ENCODE data around the gene CCDC68.

The CCDC68 gene

DNA sequence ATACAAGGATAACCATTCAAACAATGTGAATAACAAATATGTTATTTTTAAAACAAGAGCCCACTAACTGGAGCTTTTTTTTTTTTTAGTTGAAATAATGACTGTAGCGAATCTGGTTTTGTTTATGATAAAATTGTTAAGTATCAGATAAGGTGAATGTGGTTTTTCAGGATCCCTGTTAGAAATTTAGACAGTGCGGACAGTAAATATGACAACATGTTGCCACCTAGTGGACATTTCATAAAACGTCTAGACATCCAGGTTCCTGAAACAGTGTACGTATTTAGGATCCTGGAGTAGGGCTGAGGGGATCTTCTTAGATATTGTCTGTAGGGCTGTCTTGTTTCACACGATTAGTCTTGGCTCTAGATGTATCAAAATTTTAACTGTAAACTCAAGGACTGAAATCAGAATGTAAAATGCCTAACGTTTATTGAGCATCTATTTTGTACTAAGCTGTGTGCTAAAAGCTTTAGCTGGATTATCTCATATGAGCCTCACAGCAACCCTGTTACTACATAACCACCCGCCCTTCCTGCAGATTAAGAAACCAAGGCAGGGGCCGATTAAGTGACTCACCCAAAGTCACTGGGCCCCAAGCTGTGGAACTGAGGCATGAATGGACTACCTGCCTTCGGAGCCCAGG is 23.9 kb upstream of the CCDC68 start:
- TF ChIP-seq POLR2AphosphoS5 (IDR thresholded peaks at IDR 0.05; ENCODE audit: low read depth, low read length) = no peak
- TF ChIP-seq, protein P1, sequence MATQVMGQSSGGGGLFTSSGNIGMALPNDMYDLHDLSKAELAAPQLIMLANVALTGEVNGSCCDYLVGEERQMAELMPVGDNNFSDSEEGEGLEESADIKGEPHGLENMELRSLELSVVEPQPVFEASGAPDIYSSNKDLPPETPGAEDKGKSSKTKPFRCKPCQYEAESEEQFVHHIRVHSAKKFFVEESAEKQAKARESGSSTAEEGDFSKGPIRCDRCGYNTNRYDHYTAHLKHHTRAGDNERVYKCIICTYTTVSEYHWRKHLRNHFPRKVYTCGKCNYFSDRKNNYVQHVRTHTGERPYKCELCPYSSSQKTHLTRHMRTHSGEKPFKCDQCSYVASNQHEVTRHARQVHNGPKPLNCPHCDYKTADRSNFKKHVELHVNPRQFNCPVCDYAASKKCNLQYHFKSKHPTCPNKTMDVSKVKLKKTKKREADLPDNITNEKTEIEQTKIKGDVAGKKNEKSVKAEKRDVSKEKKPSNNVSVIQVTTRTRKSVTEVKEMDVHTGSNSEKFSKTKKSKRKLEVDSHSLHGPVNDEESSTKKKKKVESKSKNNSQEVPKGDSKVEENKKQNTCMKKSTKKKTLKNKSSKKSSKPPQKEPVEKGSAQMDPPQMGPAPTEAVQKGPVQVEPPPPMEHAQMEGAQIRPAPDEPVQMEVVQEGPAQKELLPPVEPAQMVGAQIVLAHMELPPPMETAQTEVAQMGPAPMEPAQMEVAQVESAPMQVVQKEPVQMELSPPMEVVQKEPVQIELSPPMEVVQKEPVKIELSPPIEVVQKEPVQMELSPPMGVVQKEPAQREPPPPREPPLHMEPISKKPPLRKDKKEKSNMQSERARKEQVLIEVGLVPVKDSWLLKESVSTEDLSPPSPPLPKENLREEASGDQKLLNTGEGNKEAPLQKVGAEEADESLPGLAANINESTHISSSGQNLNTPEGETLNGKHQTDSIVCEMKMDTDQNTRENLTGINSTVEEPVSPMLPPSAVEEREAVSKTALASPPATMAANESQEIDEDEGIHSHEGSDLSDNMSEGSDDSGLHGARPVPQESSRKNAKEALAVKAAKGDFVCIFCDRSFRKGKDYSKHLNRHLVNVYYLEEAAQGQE (IDR thresholded peaks at IDR 0.05; ENCODE audit: insufficient read depth in 1 of 2, low read depth in 2 of 2, low read length in 2 of 2) = no peak
- TF ChIP-seq SIN3A (IDR thresholded peaks at IDR 0.05; ENCODE audit: borderline replicate concordance, insufficient read depth, low read length) = no peak

DNA sequence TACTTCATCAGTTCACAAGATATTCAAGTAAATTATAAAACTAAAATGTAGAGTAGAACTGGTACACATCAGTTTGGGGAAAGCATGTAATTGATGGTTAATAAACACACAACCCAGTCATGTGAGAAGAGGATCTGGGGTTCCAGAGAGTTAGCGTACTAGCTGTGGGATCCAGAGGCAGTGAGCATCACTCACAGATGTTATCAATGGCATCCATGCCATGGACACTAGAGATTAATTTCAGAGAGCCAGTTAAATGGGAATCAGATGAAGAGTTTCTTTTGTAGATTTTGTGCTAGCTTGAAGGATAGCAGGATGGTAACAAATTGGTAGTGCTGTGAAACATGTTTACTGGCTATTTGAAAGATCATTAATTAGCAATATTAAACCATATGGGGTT is 21.8 kb upstream of the CCDC68 start:
- TF ChIP-seq TAF1 (IDR thresholded peaks at IDR 0.05; ENCODE audit: borderline replicate concordance, insufficient read depth, low read length) (no peak), FOXP2 (optimal IDR thresholded peaks at IDR 0.05; ENCODE audit: borderline replicate concordance, extremely low read depth, extremely low read length, insufficient read depth) (no peak), POLR2AphosphoS5 (IDR thresholded peaks at IDR 0.05; ENCODE audit: low read depth, low read length) (no peak)
- TF ChIP-seq, protein P1 (IDR thresholded peaks at IDR 0.05; ENCODE audit: insufficient read depth in 1 of 2, low read depth in 2 of 2, low read length in 2 of 2) = no peak

DNA sequence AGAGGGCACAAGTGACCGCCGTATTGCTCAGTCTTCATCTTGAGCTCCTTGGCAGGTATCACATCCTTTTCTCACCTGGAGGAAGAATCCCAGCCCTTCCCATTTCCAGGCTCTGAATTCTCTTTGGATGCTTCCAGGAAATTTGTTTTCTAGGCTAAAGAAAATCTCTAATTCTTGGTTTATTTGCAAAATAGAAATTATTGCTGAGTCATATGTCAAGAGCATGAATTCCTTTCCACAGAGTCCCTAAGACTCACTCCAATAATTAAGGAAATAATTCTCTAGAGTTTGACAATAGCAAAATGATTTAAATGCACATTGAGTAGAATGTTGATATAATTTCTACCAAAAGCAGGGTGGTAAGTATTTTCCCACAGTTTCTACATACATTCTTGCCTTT is 16.3 kb upstream of the CCDC68 start:
- no peak for TF ChIP-seq FOXP2 (optimal IDR thresholded peaks at IDR 0.05; ENCODE audit: borderline replicate concordance, extremely low read depth, extremely low read length, insufficient read depth)
- no peak for TF ChIP-seq POLR2AphosphoS5 (IDR thresholded peaks at IDR 0.05; ENCODE audit: low read depth, low read length)
- TF ChIP-seq, protein P1 (IDR thresholded peaks at IDR 0.05; ENCODE audit: insufficient read depth in 1 of 2, low read depth in 2 of 2, low read length in 2 of 2) = no peak
- TF ChIP-seq TAF1 (IDR thresholded peaks at IDR 0.05; ENCODE audit: borderline replicate concordance, insufficient read depth, low read length) = no peak
- TF ChIP-seq SIN3A (IDR thresholded peaks at IDR 0.05; ENCODE audit: borderline replicate concordance, insufficient read depth, low read length) = no peak

DNA sequence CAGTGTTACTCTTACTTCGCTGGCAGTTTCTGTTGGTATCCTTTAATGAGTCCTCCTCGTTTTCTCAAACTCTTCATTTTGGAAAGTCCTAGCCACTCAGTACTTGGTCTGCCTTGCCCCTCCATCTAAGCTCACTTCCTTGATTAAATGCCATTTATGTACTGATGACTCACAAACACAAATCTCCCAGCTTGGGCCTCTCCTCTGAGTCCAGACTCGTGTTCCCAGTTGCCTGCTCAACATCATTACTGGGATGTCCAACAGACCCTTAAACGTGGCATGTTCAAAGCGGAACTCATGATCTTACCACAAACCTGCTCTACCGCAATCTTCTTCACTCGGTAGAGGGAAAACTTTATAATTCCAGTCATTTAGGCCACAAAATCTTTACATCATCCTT is 13.8 kb upstream of the CCDC68 start:
- TF ChIP-seq, protein P1 (IDR thresholded peaks at IDR 0.05; ENCODE audit: insufficient read depth in 1 of 2, low read depth in 2 of 2, low read length in 2 of 2) = no peak
- no peak for TF ChIP-seq TAF1 (IDR thresholded peaks at IDR 0.05; ENCODE audit: borderline replicate concordance, insufficient read depth, low read length)
- no peak for TF ChIP-seq POLR2AphosphoS5 (IDR thresholded peaks at IDR 0.05; ENCODE audit: low read depth, low read length)
- TF ChIP-seq SIN3A (IDR thresholded peaks at IDR 0.05; ENCODE audit: borderline replicate concordance, insufficient read depth, low read length) = no peak
- no peak for TF ChIP-seq FOXP2 (optimal IDR thresholded peaks at IDR 0.05; ENCODE audit: borderline replicate concordance, extremely low read depth, extremely low read length, insufficient read depth)

DNA sequence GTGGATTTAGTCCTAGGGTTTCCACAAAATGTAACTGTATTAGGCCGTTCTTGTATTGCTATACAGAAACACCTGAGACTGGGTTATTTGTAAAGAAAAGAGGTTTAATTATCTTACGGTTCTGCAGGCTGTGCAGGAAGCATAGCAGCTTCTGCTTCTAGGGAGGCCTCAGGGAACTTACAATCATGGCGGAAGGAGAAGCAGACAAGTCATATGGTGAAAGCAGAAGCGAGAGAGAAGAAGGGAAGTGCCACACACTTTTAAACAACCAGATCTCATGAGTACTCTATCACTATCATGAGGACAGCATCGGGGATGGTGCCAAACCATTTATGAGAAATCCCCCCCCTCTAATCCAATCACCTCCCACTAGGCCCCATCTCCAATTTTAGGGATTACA is 9.5 kb upstream of the CCDC68 start:
- TF ChIP-seq TAF1 (IDR thresholded peaks at IDR 0.05; ENCODE audit: borderline replicate concordance, insufficient read depth, low read length) = no peak
- TF ChIP-seq SIN3A (IDR thresholded peaks at IDR 0.05; ENCODE audit: borderline replicate concordance, insufficient read depth, low read length) = no peak
- TF ChIP-seq POLR2AphosphoS5 (IDR thresholded peaks at IDR 0.05; ENCODE audit: low read depth, low read length) = no peak
- TF ChIP-seq, protein P1 (IDR thresholded peaks at IDR 0.05; ENCODE audit: insufficient read depth in 1 of 2, low read depth in 2 of 2, low read length in 2 of 2) = no peak
- TF ChIP-seq FOXP2 (optimal IDR thresholded peaks at IDR 0.05; ENCODE audit: borderline replicate concordance, extremely low read depth, extremely low read length, insufficient read depth) = no peak

All from PFSK-1 (cell line).